ENCODE measurements around the gene BRD3.

Gene BRD3

DNA sequence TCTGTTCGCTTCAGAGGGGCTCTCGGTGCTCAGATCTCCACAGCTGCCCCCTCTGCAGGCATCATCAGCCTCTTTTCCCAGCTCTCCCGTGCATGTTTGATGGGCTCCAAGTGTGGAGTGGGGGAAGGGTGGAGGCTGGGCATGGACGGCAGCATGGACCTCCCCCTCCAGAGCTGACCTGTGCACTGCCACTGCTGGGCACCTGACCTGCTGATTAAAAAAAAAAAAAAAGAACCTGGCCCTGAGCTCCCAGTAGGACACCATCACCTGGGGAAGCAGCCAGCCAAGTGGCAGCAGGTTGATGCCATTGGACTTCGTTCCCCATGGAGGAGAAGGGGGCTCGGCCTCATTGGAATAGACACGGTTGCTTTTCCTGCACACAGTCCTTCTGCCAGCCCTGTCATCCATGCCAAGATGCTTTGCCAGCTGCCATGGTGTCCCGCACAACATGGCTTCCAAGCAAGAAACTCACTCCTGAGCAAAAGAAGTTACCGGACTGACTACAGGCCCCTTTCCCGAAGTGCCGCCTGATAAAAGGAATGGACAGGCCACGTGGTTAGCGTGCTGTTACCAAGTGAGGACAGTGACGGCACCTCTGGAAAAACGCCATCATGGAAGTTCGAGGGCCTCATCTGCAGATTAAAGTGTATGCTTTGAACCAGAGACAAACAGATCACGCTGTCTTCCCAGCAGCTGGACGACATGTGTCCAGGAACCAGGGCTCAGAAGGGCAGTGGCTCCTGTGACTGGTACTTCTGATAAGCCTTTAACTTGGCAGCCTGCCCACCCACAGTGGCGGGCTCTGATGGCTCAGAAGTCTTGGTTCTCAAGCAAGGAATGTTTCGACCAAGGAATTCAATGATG, 57.3 kb downstream of the BRD3 start:
- DNase-seq = no peak

GRCh38 chr9:134007571-134007970, 60.3 kb downstream of the BRD3 start:
- DNase-seq = no peak

DNA sequence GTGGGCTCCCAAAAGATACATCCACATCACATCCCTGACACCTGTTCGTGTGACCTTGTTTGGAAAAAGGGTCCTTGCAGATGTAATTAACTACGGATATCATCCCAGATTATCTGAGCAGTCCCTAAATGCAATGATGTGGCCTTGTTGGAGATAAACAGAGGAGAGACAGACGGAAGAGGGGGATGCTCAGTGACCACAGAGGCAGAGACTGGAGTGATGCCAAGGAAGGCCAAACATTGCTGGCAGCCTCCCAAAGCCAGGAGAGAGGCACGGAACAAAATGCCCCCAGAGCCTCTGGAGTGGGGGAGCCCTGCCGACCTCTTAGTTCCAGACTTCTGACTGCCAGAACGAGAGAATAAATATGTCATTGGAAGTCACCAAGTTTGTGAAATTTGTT, 60.7 kb downstream of the BRD3 start:
- no peak for DNase-seq

DNA sequence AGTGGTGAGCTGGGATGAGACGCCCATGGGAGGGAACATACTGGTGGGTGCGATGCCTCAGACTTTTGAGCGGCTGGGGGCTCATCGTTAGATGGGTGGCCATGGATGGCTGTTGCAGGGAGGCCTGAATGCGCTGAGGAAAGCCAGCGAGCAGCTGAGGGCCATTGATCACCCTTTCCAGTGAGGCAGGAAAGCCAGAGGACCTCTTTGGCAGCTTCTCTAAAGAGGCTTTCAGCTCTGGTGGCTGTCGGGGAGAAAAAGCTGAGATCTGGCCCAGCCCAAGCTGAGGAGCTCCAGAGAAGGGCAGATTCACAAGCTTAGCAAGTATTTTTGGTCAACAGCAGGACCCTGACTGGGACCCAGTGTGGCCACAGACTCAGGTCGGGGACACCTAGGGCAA, 62.4 kb downstream of the BRD3 start:
- no peak for DNase-seq

GRCh38 chr9:134004881-134005280, 62.9 kb downstream of the BRD3 start:
- no peak for DNase-seq

DNA sequence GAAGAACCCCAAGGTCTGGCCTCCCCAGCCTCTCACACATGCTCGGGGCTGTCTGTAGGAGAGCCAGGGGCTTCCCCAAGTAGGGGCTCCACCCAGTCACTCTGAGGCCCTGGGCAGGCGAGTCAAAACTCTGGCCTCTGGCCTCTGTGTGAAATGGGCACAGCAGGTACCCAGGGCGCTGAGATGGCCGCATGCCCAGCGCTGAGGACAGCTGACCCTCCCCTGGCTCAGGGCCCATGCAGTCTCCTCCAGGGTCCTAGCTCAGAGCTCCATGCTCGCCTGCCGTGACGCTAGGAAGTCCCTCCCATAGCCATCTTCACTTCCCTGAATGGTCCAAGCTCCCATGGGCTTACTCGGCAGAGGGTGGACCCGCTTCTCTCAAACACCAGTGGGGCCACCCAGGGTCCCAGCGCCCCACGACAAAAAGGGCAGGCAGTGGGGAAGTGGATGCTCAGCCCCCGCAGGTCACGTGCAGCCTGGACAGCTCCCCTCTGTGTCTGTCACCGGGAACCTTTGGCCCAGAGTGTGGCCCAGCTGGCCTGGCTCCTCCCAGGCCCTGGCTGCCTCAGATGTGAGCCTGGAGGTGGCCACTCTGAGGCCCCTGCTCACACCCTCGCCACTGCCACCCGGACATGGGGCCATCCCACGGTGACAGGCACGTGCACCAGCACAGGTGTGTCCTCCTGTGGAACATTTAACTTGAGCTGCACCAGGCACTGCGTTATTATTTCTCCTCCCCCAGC, 63.5 kb downstream of the BRD3 start:
- DNase-seq = no peak

DNA sequence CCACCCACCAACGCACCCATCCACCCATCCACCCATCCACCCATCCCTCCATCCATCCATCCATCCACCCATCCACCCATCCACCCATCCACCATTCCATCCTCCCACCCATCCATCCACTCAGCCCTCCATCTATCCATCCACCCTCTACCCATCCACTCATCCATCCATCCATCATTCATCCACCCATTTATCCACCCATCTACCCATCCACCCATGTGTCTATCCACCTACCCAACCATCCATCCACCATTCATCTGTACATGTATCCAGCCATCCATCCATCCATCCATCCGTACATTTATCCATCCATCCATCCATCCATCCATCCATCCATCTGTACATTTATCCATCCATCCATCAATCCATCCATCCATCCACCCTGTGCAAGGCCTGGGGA, 64.6 kb downstream of the BRD3 start:
- no peak for DNase-seq

DNA sequence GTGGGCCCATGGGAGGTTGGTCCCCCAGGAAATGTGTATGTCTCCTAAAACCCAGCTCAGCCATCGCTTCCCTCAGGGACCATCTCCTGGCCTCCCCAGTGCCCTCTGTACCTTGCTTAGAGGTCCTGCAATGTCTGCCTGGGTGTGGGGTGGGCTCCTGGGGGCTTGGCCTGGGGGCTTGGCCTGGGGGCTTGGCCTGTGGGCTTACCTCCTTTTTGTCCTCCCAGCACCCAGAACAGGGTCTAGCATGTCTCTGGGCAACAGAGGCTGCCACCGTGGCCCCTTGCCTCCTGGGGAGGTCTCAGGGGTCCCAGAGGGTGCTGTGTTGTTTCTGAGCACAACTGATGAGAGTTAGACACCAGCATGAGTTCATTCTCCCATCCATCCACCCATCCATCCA, 65.0 kb downstream of the BRD3 start:
- DNase-seq = no peak

GRCh38 chr9:133999851-134000265, 68.0 kb downstream of the BRD3 start:
- DNase-seq = no peak

DNA sequence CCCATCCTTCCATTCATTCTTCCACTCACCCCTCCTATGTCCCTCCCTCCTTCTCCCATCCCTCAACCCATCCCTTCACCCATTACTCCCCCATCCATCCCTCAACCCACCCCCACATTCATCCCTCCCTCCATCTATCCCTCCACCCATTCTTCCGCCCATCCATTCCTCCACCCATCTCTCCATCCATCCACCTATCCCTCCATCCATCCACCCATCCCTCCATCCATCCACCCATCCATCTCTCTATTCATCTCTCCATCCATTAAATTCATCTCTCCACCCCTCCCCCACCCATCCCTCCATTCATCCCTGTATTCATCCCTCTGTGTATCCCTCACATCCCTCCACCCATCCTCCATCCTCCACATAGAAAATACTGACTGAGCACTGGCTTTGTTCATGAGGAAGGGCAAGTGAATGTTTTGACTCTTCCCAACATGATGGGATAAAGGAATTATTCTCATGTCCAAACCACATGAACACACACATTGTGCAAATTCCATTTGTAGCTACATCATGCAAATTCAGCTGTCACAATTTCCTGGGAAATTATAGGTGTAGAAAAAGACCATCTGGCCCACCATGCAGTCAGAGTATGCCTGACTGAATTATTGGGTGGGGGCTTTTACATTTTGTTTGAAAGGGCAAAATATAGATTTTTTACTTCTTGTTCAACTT, 68.8 kb downstream of the BRD3 start:
- no peak for DNase-seq

GRCh38 chr9:133997584-133997983, 70.2 kb downstream of the BRD3 start:
- no peak for DNase-seq

- no peak for DNase-seq
These were observed 71.0 kb downstream of the BRD3 start for GRCh38 chr9:133996531-133997520.

DNA sequence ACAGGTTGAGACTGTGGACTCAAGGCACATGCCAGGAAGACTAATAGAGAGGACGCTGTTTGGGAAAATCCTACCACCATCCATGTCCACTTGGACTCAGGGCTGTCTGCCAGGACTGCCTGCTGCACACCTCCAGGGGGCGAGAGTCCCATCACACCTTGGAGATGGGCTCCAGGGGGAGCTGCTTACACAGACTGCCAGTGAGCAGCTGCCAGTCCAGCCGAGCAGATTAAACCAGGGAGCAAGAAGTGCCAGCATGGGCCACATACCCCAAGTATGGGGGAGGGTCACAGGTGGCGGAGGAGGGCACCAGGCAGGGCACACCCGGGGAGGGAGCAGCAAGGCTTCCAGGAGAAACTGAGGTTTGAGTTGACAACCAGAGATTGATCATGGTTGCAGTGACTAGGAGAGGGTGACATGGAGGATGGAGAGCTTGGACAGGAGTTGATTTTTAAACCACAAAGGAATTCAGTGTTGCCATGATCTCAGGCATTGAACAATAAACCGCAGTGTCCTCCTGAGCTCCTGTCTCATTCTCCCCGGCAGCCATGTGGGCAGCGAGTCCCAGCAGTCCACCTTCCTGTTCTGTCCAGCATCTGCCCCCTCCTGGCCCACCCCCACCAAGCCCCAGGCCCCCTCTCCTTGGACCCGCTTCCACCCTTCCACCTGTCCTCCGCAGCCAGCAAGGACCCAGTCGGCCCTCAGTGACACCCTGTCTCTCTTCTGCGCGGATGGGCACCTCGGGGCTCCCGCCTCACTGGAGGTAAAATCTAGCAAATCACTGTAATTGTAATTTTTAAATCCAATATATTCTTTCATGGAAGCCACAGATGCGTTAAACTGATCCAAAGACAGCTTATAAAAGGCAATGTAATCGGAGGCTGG, 72.6 kb downstream of the BRD3 start:
- no peak for DNase-seq

DNA sequence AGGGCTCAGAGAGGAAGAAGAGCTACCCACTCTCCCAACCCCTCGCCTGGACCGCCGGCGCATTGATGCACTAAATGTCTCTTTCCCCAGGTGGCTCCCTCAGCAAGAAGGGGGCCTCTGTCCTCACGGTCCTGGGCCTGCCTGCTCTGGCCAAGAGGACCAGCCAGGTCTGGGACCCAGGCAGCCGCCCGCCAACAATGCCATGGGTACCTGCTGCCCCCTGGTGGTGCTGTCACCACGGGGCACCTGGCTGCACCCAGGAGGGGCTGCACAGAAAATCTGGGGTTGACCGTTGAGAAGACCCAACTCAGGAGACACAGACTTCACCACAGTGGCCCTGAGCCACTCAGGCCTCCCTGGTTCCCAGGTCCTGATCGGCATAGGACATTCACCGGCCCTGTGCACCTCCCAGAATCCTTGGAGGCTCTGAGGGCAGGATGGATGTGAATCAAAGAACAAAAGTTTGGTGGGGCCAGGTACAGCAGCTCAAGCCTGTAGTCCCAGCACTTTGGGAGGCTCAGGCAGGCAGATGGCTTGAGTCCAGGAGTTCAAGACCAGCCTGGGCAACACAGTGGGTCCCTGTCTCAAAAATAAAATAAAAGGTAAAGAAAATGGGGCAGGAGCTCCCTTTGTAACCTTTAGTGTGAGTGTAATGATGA, 73.3 kb downstream of the BRD3 start:
- peak; percentile 9 for DNase-seq

GRCh38 chr9:133993635-133994253, 74.1 kb downstream of the BRD3 start:
- DNase-seq = no peak

- no peak for DNase-seq
These were observed 74.8 kb downstream of the BRD3 start for GRCh38 chr9:133992780-133993634.

- DNase-seq = no peak
These were observed 75.7 kb downstream of the BRD3 start, which contains the start of gene VAV2 for GRCh38 chr9:133991964-133992779. Gene VAV2, minus strand, starts transcription at chr9:133992324. Its CDS starts 46 bp downstream, at chr9:133992278.

DNA sequence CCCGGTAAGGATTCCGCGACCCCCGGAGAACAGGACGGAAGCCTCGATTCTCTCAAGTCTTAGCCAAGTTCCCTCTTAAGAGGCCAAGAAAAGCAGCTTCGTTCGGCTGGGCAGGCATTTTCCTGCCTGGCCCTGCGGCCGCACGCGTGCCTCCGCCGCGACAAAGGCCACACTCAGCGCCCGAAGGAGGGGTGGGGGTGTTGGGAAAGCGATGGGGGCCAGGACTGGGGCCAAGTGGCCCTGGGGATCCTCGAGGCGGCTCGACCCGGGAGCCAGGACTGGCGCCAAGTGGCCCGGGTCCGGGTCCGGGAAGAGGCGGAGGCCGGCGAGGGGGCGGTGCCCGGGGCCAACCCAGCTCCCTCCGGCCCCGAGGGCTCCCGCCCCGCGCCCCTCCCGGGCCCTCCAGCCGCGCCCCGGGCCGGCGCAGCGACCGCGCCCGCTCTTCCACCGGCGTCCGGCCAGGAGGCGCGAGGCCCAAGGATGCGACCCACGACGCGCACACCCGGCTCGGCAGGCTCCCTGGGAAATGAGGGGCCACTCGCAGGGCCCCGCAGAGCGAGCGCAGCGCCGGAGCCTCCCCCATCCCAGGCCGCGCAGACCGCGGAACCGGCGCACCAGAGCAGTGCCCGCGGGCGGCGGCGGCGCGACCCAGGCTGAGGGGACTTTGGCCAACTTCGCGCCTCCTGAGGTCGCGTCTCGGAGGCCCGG, 76.5 kb downstream of the BRD3 start:
- DNase-seq = no peak
